Endothelial cell of umbilical vein (primary cell): Measurements from ENCODE around the gene LOXL1.

Experiments
- CTCF ChIP-seq, 2 donors: IDR thresholded peaks; 1 replicate in 1 of 2; 2 replicates in 1 of 2; pipeline ENCODE4 v1.5.1; 2011; ENCODE audit warnings: low read length in 2 of 2, mild to moderate bottlenecking in 2 of 2, moderate library complexity in 2 of 2, control low read depth in 1 of 2, inconsistent platforms in 1 of 2, low read depth in 1 of 2; ENCODE audit not compliant: insufficient read depth in 1 of 2; ENCODE audit errors: extremely low read depth in 1 of 2
- EZH2 ChIP-seq: IDR thresholded peaks from 2 replicates; pipeline ENCODE4 v1.6.1; 2012; ENCODE audit warnings: borderline replicate concordance, low read depth, mild to moderate bottlenecking, moderate library complexity, low read length, inconsistent platforms; ENCODE audit not compliant: severe bottlenecking
- FOS ChIP-seq: IDR thresholded peaks from 2 replicates; pipeline ENCODE4 v1.6.1; 2011; ENCODE audit warnings: mild to moderate bottlenecking, low read length, moderate library complexity, borderline replicate concordance; ENCODE audit not compliant: insufficient read depth
- GATA2 ChIP-seq: IDR thresholded peaks from 2 replicates; pipeline ENCODE4 v1.7.0; 2011; ENCODE audit warnings: low read depth, mild to moderate bottlenecking, moderate library complexity, mixed read lengths, low read length; ENCODE audit not compliant: insufficient read length, insufficient read depth
- JUN ChIP-seq: IDR thresholded peaks from 2 replicates; pipeline ENCODE4 v1.6.1; 2011; ENCODE audit warnings: borderline replicate concordance, low read depth; ENCODE audit not compliant: insufficient read length, insufficient read depth
- MAX ChIP-seq: IDR thresholded peaks from 2 replicates; pipeline ENCODE4 v1.6.1; 2011; ENCODE audit not compliant: insufficient read depth, insufficient read length
- MYC ChIP-seq: IDR thresholded peaks from one replicate; pipeline ENCODE4 v1.6.1; 2011; ENCODE audit warnings: mild to moderate bottlenecking, low read depth, low read length
- POLR2A ChIP-seq: IDR thresholded peaks from 2 replicates; pipeline ENCODE4 v1.6.1; 2012; ENCODE audit warnings: low read depth, mild to moderate bottlenecking, control low read depth, low read length
- POLR2AphosphoS5 ChIP-seq: IDR thresholded peaks from 2 replicates; pipeline ENCODE4 v1.6.1; 2012; ENCODE audit warnings: low read depth, mild to moderate bottlenecking, control low read depth, low read length, moderate library complexity; ENCODE audit not compliant: insufficient read depth

- TF ChIP-seq CTCF (IDR thresholded peaks at IDR 0.05; ENCODE audit: extremely low read depth in 1 of 2, insufficient read depth in 1 of 2, low read depth in 1 of 2, low read length in 2 of 2) (no peak), EZH2 (no peak), POLR2A (no peak), POLR2AphosphoS5 (no peak), MAX (no peak), JUN (no peak), MYC (no peak), FOS (no peak), GATA2 (no peak)
These were observed 40.1 kb upstream of the LOXL1 start for GRCh38 chr15:73885954-73886700.
